GM18499 (cell line): Measurements from ENCODE around the gene JAK1.

ENCODE experiments used
- ATAC-seq: cut with Tn5 transposase; IDR thresholded peaks from one replicate; pipeline ENCODE4 v1.9.1; 2021; ENCODE audit warnings: moderate number of reproducible peaks; ENCODE audit not compliant: insufficient read depth, unreplicated experiment

Gene JAK1

DNA sequence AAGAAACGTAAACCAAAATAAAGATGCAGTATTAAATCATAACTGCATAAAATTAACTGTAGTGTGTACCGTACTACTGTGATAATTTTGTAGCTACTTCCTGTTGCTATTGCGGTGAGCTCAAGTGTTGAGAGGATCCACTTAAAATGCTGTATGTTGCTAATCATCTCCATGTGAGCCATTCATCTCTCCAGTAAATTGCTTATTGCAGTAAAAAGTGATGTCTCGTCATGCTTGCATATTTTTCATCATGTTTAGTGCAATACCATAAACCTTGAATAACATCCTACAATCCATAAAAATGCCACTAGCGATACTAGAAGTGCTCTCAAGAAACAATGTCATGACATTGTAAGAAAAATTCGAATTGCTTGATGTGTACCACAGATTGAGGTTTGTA is 155.2 kb downstream of the JAK1 start:
- no peak for ATAC-seq

DNA sequence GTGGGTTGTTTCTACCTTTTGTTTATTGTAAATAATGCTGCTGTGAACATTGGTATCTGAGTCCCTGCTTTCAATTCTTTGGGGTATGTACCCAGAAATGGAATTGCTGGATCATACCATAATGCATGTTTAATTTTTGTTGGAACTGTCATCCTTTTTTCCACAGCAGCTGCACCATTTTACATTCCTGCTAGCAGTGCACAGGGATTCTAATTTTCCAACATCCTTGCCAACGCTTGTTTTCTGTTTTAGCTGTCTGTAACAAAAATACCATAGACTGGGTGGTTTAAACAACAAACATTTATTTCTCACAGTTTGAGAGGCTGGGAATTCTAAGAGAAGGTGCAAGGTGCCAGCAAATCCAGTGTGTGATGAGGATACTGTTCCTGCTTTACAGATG is 156.3 kb downstream of the JAK1 start:
- ATAC-seq = no peak

DNA sequence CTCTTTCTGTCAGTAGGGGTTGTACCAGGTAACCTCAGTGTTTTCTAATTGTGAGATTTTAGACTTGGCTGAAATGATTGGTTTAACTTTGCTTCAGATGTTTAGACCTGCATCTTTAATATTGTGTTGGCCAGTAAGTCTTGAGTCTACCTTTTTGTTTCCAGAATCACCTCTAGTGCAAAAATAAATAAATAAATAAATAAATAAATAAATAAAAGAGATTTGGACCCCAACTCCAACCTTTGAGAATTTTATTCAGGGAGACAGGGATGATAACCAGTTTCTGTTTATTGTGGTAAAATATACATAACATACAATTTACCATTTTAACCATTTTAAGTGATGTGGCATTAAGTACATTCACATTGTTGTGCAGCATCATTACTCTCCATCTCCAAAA is 157.0 kb downstream of the JAK1 start:
- ATAC-seq = no peak

DNA sequence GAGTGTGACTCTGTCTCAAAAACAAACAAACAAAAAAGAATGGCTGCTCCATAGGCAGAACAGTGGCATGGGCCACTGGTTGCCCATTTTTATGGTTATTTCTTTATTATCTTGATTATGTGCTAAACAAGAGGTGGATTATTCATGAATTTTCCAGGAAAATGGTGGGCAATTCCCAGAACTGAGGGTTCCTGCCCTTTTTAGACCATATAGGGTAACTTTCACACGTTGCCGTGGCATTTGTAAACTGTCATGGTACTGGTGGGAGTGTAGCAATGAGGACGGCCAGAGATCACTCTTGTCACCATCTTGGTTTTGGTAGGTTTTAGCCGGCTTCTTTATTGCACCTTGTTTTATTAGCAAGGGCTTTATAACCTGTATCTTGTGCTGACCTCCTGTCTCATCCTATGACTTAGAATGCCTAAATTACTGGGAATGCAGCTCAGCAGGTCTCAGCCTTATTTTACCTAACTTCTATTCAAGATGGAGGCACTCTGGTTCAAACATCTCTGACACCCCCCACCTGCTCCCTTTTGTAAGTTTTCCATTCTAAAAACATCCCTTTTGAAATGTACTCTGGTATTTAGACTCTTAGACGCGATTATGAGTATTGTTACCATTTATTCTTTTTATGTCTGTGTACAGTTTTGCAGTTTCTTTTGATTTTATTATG is 164.4 kb downstream of the JAK1 start:
- no peak for ATAC-seq

DNA sequence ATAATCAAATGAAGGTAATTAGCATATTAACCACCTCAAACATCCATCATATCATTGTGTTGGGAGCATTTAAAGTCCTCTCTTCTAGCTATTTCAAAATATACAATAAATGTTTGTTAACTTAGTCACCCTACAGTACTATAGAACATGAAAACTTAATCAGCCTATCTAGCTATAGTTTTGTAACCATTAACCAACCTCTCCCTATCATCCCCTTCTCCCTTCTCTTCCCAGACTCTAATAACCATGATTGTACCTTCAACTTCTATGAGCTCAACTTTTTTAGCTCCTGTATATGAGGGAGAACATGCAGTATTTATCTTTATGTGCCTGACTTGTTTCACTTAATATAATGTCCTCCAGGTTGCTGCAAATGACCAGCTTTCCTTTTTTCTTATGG is 167.5 kb downstream of the JAK1 start:
- ATAC-seq = no peak

DNA sequence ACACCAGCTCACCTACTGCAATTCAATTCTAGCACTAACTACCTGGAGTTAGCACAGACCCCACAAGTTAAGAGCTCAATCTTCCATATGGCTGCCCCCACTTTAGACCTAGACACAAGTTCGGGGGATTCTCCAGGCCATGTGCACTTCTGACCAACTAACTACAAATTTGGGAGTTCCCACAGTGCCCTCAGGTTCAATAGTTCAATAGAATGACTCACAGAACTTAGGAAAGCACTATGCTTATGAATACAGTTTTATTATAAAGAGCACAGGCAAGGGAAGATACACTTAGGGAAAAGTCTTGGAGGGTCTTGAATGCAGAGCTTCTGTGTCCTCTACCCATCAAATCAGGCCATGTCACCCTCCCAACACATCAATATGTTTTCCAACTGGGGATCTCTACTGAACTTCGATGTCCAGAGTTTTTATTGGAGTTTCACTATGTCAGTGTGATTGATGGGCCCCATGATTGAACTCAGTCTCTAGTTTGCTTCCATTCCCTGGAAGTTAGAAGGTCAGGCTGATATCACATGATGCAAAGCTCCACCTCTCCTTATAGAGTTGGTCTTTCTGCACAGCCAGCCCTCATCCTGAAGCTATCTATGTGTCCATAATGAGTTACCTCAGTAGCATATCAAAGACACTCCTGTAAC is 175.4 kb downstream of the JAK1 start:
- ATAC-seq = no peak
